ENCODE measurements around the gene HMG20B.

HMG20B gene

DNA sequence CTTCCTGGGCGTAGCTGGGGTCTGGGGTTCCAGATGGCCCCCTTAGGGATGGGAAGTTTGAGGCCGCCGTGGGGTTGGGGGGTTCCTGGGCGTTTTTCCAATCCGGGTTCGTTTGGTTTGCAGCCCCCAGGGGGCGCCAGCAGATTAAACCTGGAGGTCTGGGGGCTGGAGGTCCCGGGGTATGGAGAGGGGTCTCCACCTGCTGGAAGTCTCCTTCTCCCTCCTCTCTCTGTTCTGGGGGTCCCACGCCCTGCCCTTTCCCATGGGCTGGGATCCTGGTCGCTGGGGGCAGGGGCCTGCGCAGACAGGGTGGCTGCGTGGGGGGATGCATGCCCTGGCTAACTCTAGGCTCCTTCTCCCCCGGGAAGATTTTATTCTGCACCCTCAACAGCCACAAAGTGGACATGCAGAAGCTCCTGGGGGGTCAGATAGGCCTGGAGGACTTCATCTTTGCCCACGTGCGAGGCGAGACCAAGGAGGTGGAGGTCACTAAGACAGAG lies 13.4 kb downstream of the HMG20B start:
- Histone ChIP-seq H3K36me3 (replicated peaks) (no peaks in the 10 kb centered on the region), H3K27ac (no peak overlapping the region), H3K4me3 (ENCODE audit: low read depth, low read length) (peak overlapping the region; percentile 45), H3K27me3 (replicated peaks) (no peaks in the 10 kb centered on the region)
- in situ Hi-C loops (cut with HindIII; ENCODE audit: low pct_ligation_motif_present, low sequenced_read_pairs): no loop called here
- DNase-seq: no peak
- TF ChIP-seq, protein P1, sequence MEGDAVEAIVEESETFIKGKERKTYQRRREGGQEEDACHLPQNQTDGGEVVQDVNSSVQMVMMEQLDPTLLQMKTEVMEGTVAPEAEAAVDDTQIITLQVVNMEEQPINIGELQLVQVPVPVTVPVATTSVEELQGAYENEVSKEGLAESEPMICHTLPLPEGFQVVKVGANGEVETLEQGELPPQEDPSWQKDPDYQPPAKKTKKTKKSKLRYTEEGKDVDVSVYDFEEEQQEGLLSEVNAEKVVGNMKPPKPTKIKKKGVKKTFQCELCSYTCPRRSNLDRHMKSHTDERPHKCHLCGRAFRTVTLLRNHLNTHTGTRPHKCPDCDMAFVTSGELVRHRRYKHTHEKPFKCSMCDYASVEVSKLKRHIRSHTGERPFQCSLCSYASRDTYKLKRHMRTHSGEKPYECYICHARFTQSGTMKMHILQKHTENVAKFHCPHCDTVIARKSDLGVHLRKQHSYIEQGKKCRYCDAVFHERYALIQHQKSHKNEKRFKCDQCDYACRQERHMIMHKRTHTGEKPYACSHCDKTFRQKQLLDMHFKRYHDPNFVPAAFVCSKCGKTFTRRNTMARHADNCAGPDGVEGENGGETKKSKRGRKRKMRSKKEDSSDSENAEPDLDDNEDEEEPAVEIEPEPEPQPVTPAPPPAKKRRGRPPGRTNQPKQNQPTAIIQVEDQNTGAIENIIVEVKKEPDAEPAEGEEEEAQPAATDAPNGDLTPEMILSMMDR (IDR thresholded peaks at IDR 0.05; ENCODE audit: low read depth, low read length, missing control alignments): peak; percentile 79

DNA sequence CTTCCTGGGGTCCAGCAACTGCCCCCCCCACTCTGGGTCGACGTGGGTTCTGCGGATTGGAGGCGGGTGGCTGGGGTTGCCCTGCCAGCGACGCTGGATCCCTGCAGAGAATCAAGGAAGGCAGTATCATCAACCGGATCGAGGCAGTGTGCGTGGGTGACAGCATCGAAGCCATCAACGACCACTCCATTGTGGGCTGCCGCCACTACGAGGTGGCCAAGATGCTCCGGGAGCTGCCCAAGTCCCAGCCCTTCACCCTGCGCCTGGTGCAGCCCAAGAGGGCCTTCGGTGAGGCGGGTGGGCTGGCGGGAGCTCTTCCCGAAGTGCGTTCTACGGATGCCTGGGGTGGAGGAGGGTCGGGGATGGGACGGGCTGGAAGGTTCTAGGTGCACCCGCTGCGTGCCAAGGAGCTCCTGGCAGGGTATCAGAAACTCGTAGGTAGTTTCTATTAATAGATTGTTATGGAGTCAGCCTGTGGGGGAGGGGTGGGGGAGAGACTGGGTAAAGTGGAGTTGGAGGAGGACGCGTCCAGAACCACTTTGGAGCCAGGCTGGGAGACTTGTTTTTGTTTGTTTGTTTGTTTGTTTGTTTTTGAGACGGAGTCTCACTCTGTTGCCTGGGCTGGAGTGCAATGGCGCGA lies 14.1 kb downstream of the HMG20B start:
- TF ChIP-seq, protein P1 (IDR thresholded peaks at IDR 0.05; ENCODE audit: low read depth, low read length, missing control alignments): no peak
- DNase-seq: no peak
- Histone ChIP-seq H3K36me3 (replicated peaks) (no peaks in the 10 kb centered on the region), H3K27ac (no peak overlapping the region), H3K27me3 (replicated peaks) (no peaks in the 10 kb centered on the region), H3K4me3 (ENCODE audit: low read depth, low read length) (no peak overlapping the region)
- in situ Hi-C loops (cut with HindIII; ENCODE audit: low pct_ligation_motif_present, low sequenced_read_pairs): no loop called here

DNA sequence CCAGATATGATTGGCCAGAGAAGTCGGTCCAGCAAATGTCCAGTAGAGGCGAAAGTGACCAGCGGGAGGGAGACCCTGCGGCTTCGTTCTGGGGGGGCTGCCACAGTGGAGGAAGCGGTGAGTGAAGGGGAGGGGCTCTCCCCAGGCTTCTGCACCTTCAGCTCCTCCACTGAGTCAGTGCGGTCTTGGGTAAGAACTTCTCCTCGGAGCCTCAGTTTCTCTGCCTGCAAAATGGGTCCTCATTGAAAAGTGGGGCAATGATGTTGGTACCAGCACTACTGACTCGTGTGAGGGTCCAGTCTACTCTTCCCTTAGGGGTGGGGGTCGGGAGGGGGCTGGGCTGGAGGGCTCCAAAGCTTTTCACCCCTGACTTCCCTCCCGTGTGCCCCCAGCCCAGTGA lies 16.7 kb downstream of the HMG20B start:
- Histone ChIP-seq H3K27ac (no peak overlapping the region), H3K36me3 (replicated peaks) (no peaks in the 10 kb centered on the region), H3K27me3 (replicated peaks) (no peaks in the 10 kb centered on the region), H3K4me3 (ENCODE audit: low read depth, low read length) (no peak overlapping the region)
- TF ChIP-seq, protein P1 (IDR thresholded peaks at IDR 0.05; ENCODE audit: low read depth, low read length, missing control alignments): no peak
- no peak for DNase-seq
- in situ Hi-C loops (cut with HindIII; ENCODE audit: low pct_ligation_motif_present, low sequenced_read_pairs): no loop called here

DNA sequence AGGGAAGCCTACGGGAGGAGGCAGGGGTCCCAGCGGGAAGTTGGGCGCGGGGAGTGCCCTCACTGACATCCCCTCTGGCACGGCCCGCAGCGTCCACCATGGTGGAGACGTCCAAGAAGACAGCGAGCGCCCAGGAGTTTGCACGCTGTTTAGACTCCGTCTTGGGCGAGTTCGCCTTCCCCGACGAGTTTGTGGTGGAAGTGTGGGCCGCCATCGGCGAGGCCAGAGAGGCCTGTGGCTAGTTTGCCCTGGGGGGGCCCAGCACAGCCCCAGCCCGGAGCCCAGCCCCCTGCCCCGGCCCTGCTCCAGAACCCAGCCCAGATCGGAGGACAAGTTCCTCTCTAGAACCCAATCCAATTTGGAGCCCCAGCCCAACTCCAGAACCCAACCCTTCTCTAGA lies 17.2 kb downstream of the HMG20B start:
- no peaks in the 10 kb centered on the region for H3K36me3 ChIP-seq (replicated peaks)
- in situ Hi-C loops (cut with HindIII; ENCODE audit: low pct_ligation_motif_present, low sequenced_read_pairs): no loop called here
- TF ChIP-seq, protein P1 (IDR thresholded peaks at IDR 0.05; ENCODE audit: low read depth, low read length, missing control alignments): no peak
- no peak overlapping the region for H3K4me3 ChIP-seq (ENCODE audit: low read depth, low read length)
- no peak overlapping the region for H3K27ac ChIP-seq
- DNase-seq: no peak
- H3K27me3 ChIP-seq (replicated peaks): no peaks in the 10 kb centered on the region

DNA sequence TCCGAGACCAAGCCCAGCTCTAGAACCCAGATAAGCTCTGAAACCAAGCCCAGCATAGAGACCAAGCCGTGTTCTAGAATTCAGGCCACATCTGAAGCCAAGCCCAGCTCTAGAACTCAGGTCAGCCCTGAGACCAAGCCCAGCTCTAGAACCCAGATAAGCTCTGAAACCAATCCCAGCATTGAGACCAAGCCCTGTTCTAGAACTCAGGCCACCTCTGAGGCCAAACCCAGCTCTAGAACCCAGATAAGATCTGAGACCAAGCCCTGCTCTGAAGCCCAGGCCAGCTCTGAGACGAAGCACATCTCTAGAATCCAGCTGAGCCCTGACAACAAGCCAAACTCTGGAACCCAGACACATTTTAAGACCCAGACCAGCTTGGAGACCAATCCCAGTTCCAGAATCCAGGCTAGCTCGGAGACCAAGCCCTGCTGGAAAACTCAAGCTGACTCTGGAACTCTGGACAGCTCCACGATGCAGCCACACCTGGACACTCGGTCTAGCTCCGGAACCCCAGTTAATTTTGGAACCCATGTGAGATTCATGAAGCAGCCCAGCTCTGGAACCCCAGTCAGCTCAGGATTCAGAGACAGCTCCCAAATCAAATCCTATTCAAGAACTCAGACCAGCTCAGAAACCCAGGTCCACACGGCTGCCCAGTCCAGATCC lies 18.4 kb downstream of the HMG20B start:
- in situ Hi-C loops (cut with HindIII; ENCODE audit: low pct_ligation_motif_present, low sequenced_read_pairs): no loop called here
- Histone ChIP-seq H3K27ac (no peak overlapping the region), H3K4me3 (ENCODE audit: low read depth, low read length) (no peak overlapping the region), H3K27me3 (replicated peaks) (no peaks in the 10 kb centered on the region), H3K36me3 (replicated peaks) (no peaks in the 10 kb centered on the region)
- DNase-seq: no peak
- TF ChIP-seq, protein P1 (IDR thresholded peaks at IDR 0.05; ENCODE audit: low read depth, low read length, missing control alignments): no peak
